Endothelial cell of umbilical vein (primary cell): ENCODE results near the gene AP3S1. TPM values are rescaled to one million over a fixed set of nuclear protein-coding genes. Genes with fewer than 3 reads are reported as not detected.

Source experiments
- BruUV-seq: library from RNA; stranded (reverse); fragments of 400-500 nt; replicated peaks from 2 replicates; lab custom pipeline; 2021; lab: Mats Ljungman, UMichigan
- CTCF ChIA-PET: fragments of 300-600, 350-600 bp; sonication (Branson Sonifier 250); formaldehyde crosslinking; loops from one replicate; lab custom pipeline; 2021; ENCODE audit warnings: antibody characterized with exemption, inconsistent platforms; lab: Charles Lee
- POLR2A ChIA-PET: fragments of 300-600, 350-600 bp; sonication (Branson Sonifier 250); formaldehyde crosslinking; loops from one replicate; lab custom pipeline; 2021; ENCODE audit warnings: antibody characterized with exemption, inconsistent platforms; lab: Charles Lee
- DNase-seq: peaks from one replicate; pipeline ENCODE4 v3.0.0-alpha.2; 2011; ENCODE audit warnings: low read depth, low spot score
- FAIRE-seq: peaks from 2 replicates; lab custom pipeline; 2011; peaks lifted over from hg19 to GRCh38; lab: Jason Lieb, UNC
- H2AFZ ChIP-seq: 2 replicates; pipeline ENCODE4 v1.6.0; 2012; ENCODE audit warnings: low read depth, low read length, control low read depth, inconsistent platforms
- H3K27ac ChIP-seq: 2 replicates; pipeline ENCODE4 v1.5.1; 2011; ENCODE audit warnings: low read depth, mild to moderate bottlenecking, control low read depth, low read length, moderate library complexity; ENCODE audit not compliant: insufficient read depth
- H3K27me3 ChIP-seq, 2 experiments: 2 replicates each; pipeline versions ENCODE4 v1.6.0 to v1.6.1; 2011; ENCODE audit warnings: low read length in 2 of 2, mixed read lengths in 1 of 2; ENCODE audit not compliant: control insufficient read depth in 2 of 2, insufficient read depth in 2 of 2
- H3K36me3 ChIP-seq, 2 experiments: 2 replicates in 1 of 2; 3 replicates in 1 of 2; pipeline ENCODE4 v1.5.1; 2011; ENCODE audit warnings: low read length in 2 of 2, mild to moderate bottlenecking in 1 of 2, moderate library complexity in 1 of 2; ENCODE audit not compliant: control insufficient read depth in 2 of 2, insufficient read depth in 2 of 2; ENCODE audit errors: extremely low read depth in 1 of 2
- H3K4me1 ChIP-seq: 3 replicates; pipeline ENCODE4 v1.5.1; 2011; ENCODE audit warnings: mild to moderate bottlenecking, low read length; ENCODE audit not compliant: control insufficient read depth, insufficient read depth; ENCODE audit errors: extremely low read depth
- H3K4me2 ChIP-seq: 2 replicates; pipeline ENCODE4 v1.6.1; 2011; ENCODE audit warnings: low read length, control low read depth, mixed read lengths; ENCODE audit not compliant: insufficient read depth
- H3K4me3 ChIP-seq, 3 experiments: fragments of 200-600 bp in 1 of 3; sonication (generic), shearing (Covaris generic) in 1 of 3; replicated peaks in 1 of 3; 2 replicates each; pipeline ENCODE4 v1.5.1; 2011 to 2016; ENCODE audit warnings: control low read depth in 3 of 3, low read length in 3 of 3, mild to moderate bottlenecking in 2 of 3, inconsistent platforms in 1 of 3, low read depth in 1 of 3, moderate library complexity in 1 of 3; ENCODE audit not compliant: insufficient read depth in 1 of 3
- H3K79me2 ChIP-seq: 2 replicates; pipeline ENCODE4 v1.6.0; 2012; ENCODE audit warnings: low read length, inconsistent platforms; ENCODE audit not compliant: control insufficient read depth, insufficient read depth
- H3K9ac ChIP-seq: replicated peaks from 2 replicates; pipeline ENCODE3; 2011; ENCODE audit warnings: low read length, control low read depth; ENCODE audit not compliant: insufficient read depth; ENCODE audit errors: extremely low read depth
- H3K9me1 ChIP-seq: replicated peaks from 3 replicates; pipeline ENCODE4 v1.6.0; 2011; ENCODE audit warnings: mild to moderate bottlenecking, low read length; ENCODE audit not compliant: control insufficient read depth, insufficient read depth; ENCODE audit errors: extremely low read depth
- H3K9me3 ChIP-seq: replicated peaks from 2 replicates; pipeline ENCODE4 v1.5.1; 2012; ENCODE audit warnings: low read length, inconsistent platforms; ENCODE audit not compliant: control insufficient read depth, insufficient read depth
- H4K20me1 ChIP-seq: replicated peaks from 2 replicates; pipeline ENCODE3; 2011; ENCODE audit warnings: mild to moderate bottlenecking, low read length; ENCODE audit not compliant: control insufficient read depth, insufficient read depth; ENCODE audit errors: extremely low read depth
- EZH2 ChIP-seq: IDR thresholded peaks from 2 replicates; pipeline ENCODE4 v1.6.1; 2012; ENCODE audit warnings: borderline replicate concordance, low read depth, mild to moderate bottlenecking, moderate library complexity, low read length, inconsistent platforms; ENCODE audit not compliant: severe bottlenecking
- FOS ChIP-seq: IDR thresholded peaks from 2 replicates; pipeline ENCODE4 v1.6.1; 2011; ENCODE audit warnings: mild to moderate bottlenecking, low read length, moderate library complexity, borderline replicate concordance; ENCODE audit not compliant: insufficient read depth
- GATA2 ChIP-seq: IDR thresholded peaks from 2 replicates; pipeline ENCODE4 v1.7.0; 2011; ENCODE audit warnings: low read depth, mild to moderate bottlenecking, moderate library complexity, mixed read lengths, low read length; ENCODE audit not compliant: insufficient read length, insufficient read depth
- JUN ChIP-seq: IDR thresholded peaks from 2 replicates; pipeline ENCODE4 v1.6.1; 2011; ENCODE audit warnings: borderline replicate concordance, low read depth; ENCODE audit not compliant: insufficient read length, insufficient read depth
- MYC ChIP-seq: IDR thresholded peaks from one replicate; pipeline ENCODE4 v1.6.1; 2011; ENCODE audit warnings: mild to moderate bottlenecking, low read depth, low read length
- POLR2A ChIP-seq: IDR thresholded peaks from 2 replicates; pipeline ENCODE4 v1.6.1; 2012; ENCODE audit warnings: low read depth, mild to moderate bottlenecking, control low read depth, low read length
- POLR2AphosphoS5 ChIP-seq: IDR thresholded peaks from 2 replicates; pipeline ENCODE4 v1.6.1; 2012; ENCODE audit warnings: low read depth, mild to moderate bottlenecking, control low read depth, low read length, moderate library complexity; ENCODE audit not compliant: insufficient read depth
- dilution Hi-C: fragments of 300-500 bp; cut with MboI; formaldehyde crosslinking; loops from one replicate; pipeline ENCODE4 v1.15.0; 2019; ENCODE audit warnings: low sequenced_read_pairs; ENCODE audit not compliant: extremely low pct_ligation_motif_present
- intact Hi-C: fragments of 100-400 bp; cut with micrococcal nuclease; formaldehyde crosslinking; loops from one replicate; pipeline ENCODE4 v1.10.0; 2022
- polyA plus RNA-seq, 4 experiments: library from polyadenylated mRNA; depleted of rRNA in 3 of 4; stranded (reverse) in 3 of 4; unstranded in 1 of 4; fragments of >200 nt; gene quantifications; 2 replicates each; pipeline versions ENCODE4 v1.2.1 to v1.2.3, GENCODE V29; 2011 to 2012; ENCODE audit warnings: missing spikeins in 1 of 4
- total RNA-seq: library from RNA; stranded (reverse); gene quantifications from 2 replicates; pipeline ENCODE4 v1.2.3, GENCODE V29; 2021
- TF ChIP-seq, protein P1 (sequence below), 2 donors: IDR thresholded peaks; 1 replicate in 1 of 2; 2 replicates in 1 of 2; pipeline ENCODE4 v1.5.1; 2011; ENCODE audit warnings: low read length in 2 of 2, mild to moderate bottlenecking in 2 of 2, moderate library complexity in 2 of 2, control low read depth in 1 of 2, inconsistent platforms in 1 of 2, low read depth in 1 of 2; ENCODE audit not compliant: insufficient read depth in 1 of 2; ENCODE audit errors: extremely low read depth in 1 of 2

The AP3S1 gene
- total and polyA plus RNA-seq, 2 donors (not counting 3 experiments of a cell fraction or from before 2014, with no cell fraction given): 26.5 to 85.7 TPM

DNA sequence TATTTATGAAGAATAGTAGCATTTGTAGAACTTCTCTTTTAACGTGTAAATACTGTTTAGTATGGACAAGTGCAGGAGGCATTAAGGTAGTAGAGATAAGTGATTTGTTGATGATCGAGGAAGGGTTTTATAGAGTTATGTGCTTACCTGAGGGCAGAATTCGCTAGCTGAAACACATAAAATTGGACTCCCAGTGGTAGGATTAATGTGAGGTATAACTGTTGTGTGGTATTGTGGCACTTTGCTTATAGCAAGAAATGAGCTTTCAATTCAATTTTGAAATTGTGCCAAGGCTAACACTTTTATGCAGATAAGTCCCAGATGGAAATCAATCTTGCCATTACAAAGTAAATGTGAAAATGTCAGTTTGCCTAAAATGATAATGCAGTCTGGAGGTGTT, 1.2 kb downstream of the AP3S1 start:
- TSS peak; percentile 46 for BruUV-seq
- peak overlapping the region; percentile 84 for H3K9ac ChIP-seq
- DNase-seq (peak; percentile 49), FAIRE-seq (peak; percentile 15)
- H3K27me3 ChIP-seq: no peaks in the 10 kb centered on the region
- TF ChIP-seq POLR2A: no peak
- no peak for TF ChIP-seq POLR2AphosphoS5
- TF ChIP-seq MYC: no peak
- no peak for TF ChIP-seq EZH2
- no peak for TF ChIP-seq FOS
- TF ChIP-seq JUN: no peak
- no peak for TF ChIP-seq GATA2
- TF ChIP-seq, protein P1, sequence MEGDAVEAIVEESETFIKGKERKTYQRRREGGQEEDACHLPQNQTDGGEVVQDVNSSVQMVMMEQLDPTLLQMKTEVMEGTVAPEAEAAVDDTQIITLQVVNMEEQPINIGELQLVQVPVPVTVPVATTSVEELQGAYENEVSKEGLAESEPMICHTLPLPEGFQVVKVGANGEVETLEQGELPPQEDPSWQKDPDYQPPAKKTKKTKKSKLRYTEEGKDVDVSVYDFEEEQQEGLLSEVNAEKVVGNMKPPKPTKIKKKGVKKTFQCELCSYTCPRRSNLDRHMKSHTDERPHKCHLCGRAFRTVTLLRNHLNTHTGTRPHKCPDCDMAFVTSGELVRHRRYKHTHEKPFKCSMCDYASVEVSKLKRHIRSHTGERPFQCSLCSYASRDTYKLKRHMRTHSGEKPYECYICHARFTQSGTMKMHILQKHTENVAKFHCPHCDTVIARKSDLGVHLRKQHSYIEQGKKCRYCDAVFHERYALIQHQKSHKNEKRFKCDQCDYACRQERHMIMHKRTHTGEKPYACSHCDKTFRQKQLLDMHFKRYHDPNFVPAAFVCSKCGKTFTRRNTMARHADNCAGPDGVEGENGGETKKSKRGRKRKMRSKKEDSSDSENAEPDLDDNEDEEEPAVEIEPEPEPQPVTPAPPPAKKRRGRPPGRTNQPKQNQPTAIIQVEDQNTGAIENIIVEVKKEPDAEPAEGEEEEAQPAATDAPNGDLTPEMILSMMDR (IDR thresholded peaks at IDR 0.05; ENCODE audit: extremely low read depth in 1 of 2, insufficient read depth in 1 of 2, low read depth in 1 of 2, low read length in 2 of 2): no peak
- H3K9me3 ChIP-seq: no peaks in the 10 kb centered on the region
- H4K20me1 ChIP-seq: peaks cover 6% of the 10 kb centered on the region
- dilution Hi-C loops (no loop called here), intact Hi-C loops (loop anchor here (5.0 to 10.0 kb wide), 4 partner anchors 119 to 668 kb away; partner anchors contain the start of genes CCDC112, FEM1C and LVRN)
- peak overlapping the region; percentile 98 for H3K4me2 ChIP-seq
- peaks cover 41% of the 10 kb centered on the region for H3K4me1 ChIP-seq
- H3K79me2 ChIP-seq: peaks cover 81% of the 10 kb centered on the region
- H3K36me3 ChIP-seq: no peaks in the 10 kb centered on the region
- POLR2A ChIA-PET: interaction anchor here (1.1 kb wide), 1 partner anchor 242 kb away, joined by 3 read pairs; the partner anchor contains the start of gene COMMD10
- H2AFZ ChIP-seq: no peak overlapping the region
- CTCF ChIA-PET: interaction anchor here (0.6 to 3.6 kb wide), 11 partner anchors 11 to 225 kb away, joined by 3 to 15 read pairs (median 6); partner anchors contain the start of gene ARL14EPL
- H3K9me1 ChIP-seq: no peaks in the 10 kb centered on the region
- H3K27ac ChIP-seq: no peak overlapping the region
- peak overlapping the region; percentile 66 to 90 (median 67) for H3K4me3 ChIP-seq
